HCT116 (cell line): ENCODE measurements around the gene EIF3I. TPM values are rescaled to one million over a fixed set of nuclear protein-coding genes. Genes with fewer than 3 reads are reported as not detected.

Experiments
- ATAC-seq: fragments of 200-7000 bp; cut with Tn5 transposase; 2 replicates; pipeline ENCODE4 v1.9.1; 2020; ENCODE audit warnings: mild to moderate bottlenecking, moderate library complexity
- BruUV-seq: library from RNA; stranded (reverse); fragments of 400-500 nt; replicated peaks from 2 replicates; lab custom pipeline; 2021; lab: Mats Ljungman, UMichigan
- CTCF ChIA-PET: fragments of 300-600 bp; sonication (Branson Sonifier 250); formaldehyde crosslinking; loops from one replicate; lab custom pipeline; 2021; ENCODE audit warnings: antibody characterized with exemption; lab: Charles Lee
- POLR2A ChIA-PET: fragments of 300-600, 350-600 bp; sonication (Branson Sonifier 250); formaldehyde crosslinking; loops from one replicate; lab custom pipeline; 2021; ENCODE audit warnings: antibody characterized with exemption; lab: Charles Lee
- RAD21 ChIA-PET, 2 experiments: fragments of 300-600 bp; sonication (Branson Sonifier 250); formaldehyde crosslinking; loops; one replicate each; lab custom pipeline; 2023; ENCODE audit warnings: low total read pairs in 2 of 2; ENCODE audit not compliant: uncharacterized antibody in 2 of 2, unreplicated experiment in 2 of 2, low non-redundant PET in 1 of 2; lab: Charles Lee
- DNase-seq: peaks from one replicate; pipeline ENCODE4 v3.0.0-alpha.2; 2010; ENCODE audit warnings: low read depth, low spot score
- H2AFZ ChIP-seq: fragments of 200-600 bp; shearing (Covaris generic), sonication (generic); 2 replicates; pipeline ENCODE4 v1.6.1; 2017; ENCODE audit warnings: low read depth, mixed run types, mixed read lengths, antibody characterized with exemption, low read length; ENCODE audit not compliant: poor library complexity, severe bottlenecking
- H3K27ac ChIP-seq: 2 replicates; pipeline ENCODE4 v1.5.1; 2012; ENCODE audit warnings: low read depth, low read length
- H3K27me3 ChIP-seq: fragments of 200-600 bp; sonication (generic); 2 replicates; pipeline ENCODE4 v1.6.1; 2016; ENCODE audit warnings: mixed run types, low read length, mixed read lengths; ENCODE audit not compliant: insufficient read depth
- H3K36me3 ChIP-seq, 2 experiments: fragments of 200-500 bp in 1 of 2; fragments of 200-600 bp in 1 of 2; sonication (Bioruptor generic) in 1 of 2; sonication (generic) in 1 of 2; 2 replicates each; pipeline versions ENCODE4 v1.5.1 to v1.6.1; 2014 to 2016; ENCODE audit warnings: low read length in 2 of 2, inconsistent platforms in 1 of 2, mixed read lengths in 1 of 2, mixed run types in 1 of 2; ENCODE audit not compliant: insufficient read depth in 2 of 2, control insufficient read depth in 1 of 2
- H3K4me1 ChIP-seq, 2 experiments: fragments of 200-600 bp in 1 of 2; sonication (generic) in 1 of 2; 2 replicates each; pipeline versions ENCODE4 v1.5.1 to v1.6.1; 2012 to 2017; ENCODE audit warnings: low read length in 2 of 2, inconsistent platforms in 1 of 2, mild to moderate bottlenecking in 1 of 2, mixed read lengths in 1 of 2, mixed run types in 1 of 2, moderate library complexity in 1 of 2; ENCODE audit not compliant: insufficient read depth in 2 of 2, control insufficient read depth in 1 of 2
- H3K4me2 ChIP-seq: fragments of 200-600 bp; sonication (generic); 2 replicates; pipeline ENCODE4 v1.6.1; 2017; ENCODE audit warnings: mixed run types, low read length, mixed read lengths
- H3K4me3 ChIP-seq, 2 experiments: fragments of 200-600 bp in 1 of 2; sonication (generic) in 1 of 2; replicated peaks in 1 of 2; 2 replicates each; pipeline ENCODE4 v1.5.1; 2011 to 2016; ENCODE audit warnings: low read length in 2 of 2, control low read depth in 1 of 2, low read depth in 1 of 2, mild to moderate bottlenecking in 1 of 2, mixed read lengths in 1 of 2, mixed run types in 1 of 2
- H3K79me2 ChIP-seq: fragments of 200-600 bp; sonication (generic); 2 replicates; pipeline ENCODE4 v1.6.1; 2017; ENCODE audit warnings: mild to moderate bottlenecking, mixed run types, low read length, moderate library complexity, mixed read lengths; ENCODE audit not compliant: insufficient read depth
- H3K9ac ChIP-seq: fragments of 200-600 bp; sonication (generic); 2 replicates; pipeline ENCODE4 v1.6.1; 2016; ENCODE audit warnings: low read length, mixed read lengths
- H3K9me2 ChIP-seq: fragments of 200-600 bp; sonication (generic), shearing (Covaris generic); 2 replicates; pipeline ENCODE4 v1.6.1; 2017; ENCODE audit warnings: mixed run types, mild to moderate bottlenecking, moderate library complexity; ENCODE audit not compliant: insufficient read depth
- H3K9me3 ChIP-seq, 2 experiments: fragments of 200-500 bp in 1 of 2; fragments of 200-600 bp in 1 of 2; sonication (Bioruptor generic) in 1 of 2; sonication (generic) in 1 of 2; 2 replicates each; pipeline ENCODE4 v1.6.1; 2014 to 2017; ENCODE audit warnings: low read length in 2 of 2, mixed read lengths in 2 of 2, inconsistent platforms in 1 of 2, low read depth in 1 of 2, mild to moderate bottlenecking in 1 of 2, mixed run types in 1 of 2, moderate library complexity in 1 of 2; ENCODE audit not compliant: control insufficient read depth in 1 of 2, insufficient read depth in 1 of 2
- H4K20me1 ChIP-seq: fragments of 200-600 bp; sonication (generic), shearing (Covaris generic); 2 replicates; pipeline ENCODE4 v1.6.1; 2017; ENCODE audit warnings: mixed run types, mild to moderate bottlenecking, moderate library complexity; ENCODE audit not compliant: insufficient read depth
- CBX3 ChIP-seq: IDR thresholded peaks from 2 replicates; pipeline ENCODE4 v1.6.1; 2012; ENCODE audit warnings: low read depth
- ELF1 ChIP-seq: IDR thresholded peaks from 2 replicates; pipeline ENCODE4 v1.6.1; 2012; ENCODE audit warnings: low read depth, borderline replicate concordance
- JUND ChIP-seq: IDR thresholded peaks from 2 replicates; pipeline ENCODE4 v1.6.1; 2012
- SIN3A ChIP-seq: IDR thresholded peaks from 2 replicates; pipeline ENCODE4 v1.6.1; 2012; ENCODE audit warnings: low read depth
- TCF7L2 ChIP-seq: IDR thresholded peaks from 2 replicates; pipeline ENCODE4 v1.7.0; 2011; ENCODE audit warnings: borderline replicate concordance, inconsistent platforms; ENCODE audit not compliant: insufficient read depth, insufficient read length; ENCODE audit errors: extremely low read depth
- YY1 ChIP-seq: IDR thresholded peaks from 2 replicates; pipeline ENCODE4 v1.6.1; 2011; ENCODE audit warnings: low read length, low read depth, moderate library complexity, mild to moderate bottlenecking; ENCODE audit not compliant: insufficient replicate concordance; ENCODE audit errors: extremely low read depth
- ZNF274 ChIP-seq: fragments of 200-500 bp; sonication (Bioruptor generic); IDR thresholded peaks from 2 replicates; pipeline ENCODE4 v1.6.1; 2014; ENCODE audit warnings: mild to moderate bottlenecking, low read depth, low read length, inconsistent platforms
- intact Hi-C: fragments of 100-400 bp; cut with micrococcal nuclease; formaldehyde crosslinking; loops from 2 replicates; pipeline ENCODE4 v1.10.0; 2022
- total RNA-seq: library from RNA; stranded (reverse); gene quantifications from one replicate; pipeline ENCODE4 v1.2.1, GENCODE V29; 2021; ENCODE audit not compliant: unreplicated experiment
- TF ChIP-seq, protein P1 (sequence below): IDR thresholded peaks from 2 replicates; pipeline ENCODE4 v1.6.1; 2011; ENCODE audit warnings: mild to moderate bottlenecking, low read length, moderate library complexity; ENCODE audit not compliant: insufficient replicate concordance; ENCODE audit errors: extremely low read depth
- TF ChIP-seq, protein P2 (sequence below): IDR thresholded peaks from 2 replicates; pipeline ENCODE4 v1.6.1; 2012; ENCODE audit warnings: low read depth
- TF ChIP-seq, protein P3 (sequence below): IDR thresholded peaks from 2 replicates; pipeline ENCODE4 v1.6.1; 2012

The EIF3I gene
- total RNA-seq, 1 experiment from 2014 or later = 323 TPM

DNA sequence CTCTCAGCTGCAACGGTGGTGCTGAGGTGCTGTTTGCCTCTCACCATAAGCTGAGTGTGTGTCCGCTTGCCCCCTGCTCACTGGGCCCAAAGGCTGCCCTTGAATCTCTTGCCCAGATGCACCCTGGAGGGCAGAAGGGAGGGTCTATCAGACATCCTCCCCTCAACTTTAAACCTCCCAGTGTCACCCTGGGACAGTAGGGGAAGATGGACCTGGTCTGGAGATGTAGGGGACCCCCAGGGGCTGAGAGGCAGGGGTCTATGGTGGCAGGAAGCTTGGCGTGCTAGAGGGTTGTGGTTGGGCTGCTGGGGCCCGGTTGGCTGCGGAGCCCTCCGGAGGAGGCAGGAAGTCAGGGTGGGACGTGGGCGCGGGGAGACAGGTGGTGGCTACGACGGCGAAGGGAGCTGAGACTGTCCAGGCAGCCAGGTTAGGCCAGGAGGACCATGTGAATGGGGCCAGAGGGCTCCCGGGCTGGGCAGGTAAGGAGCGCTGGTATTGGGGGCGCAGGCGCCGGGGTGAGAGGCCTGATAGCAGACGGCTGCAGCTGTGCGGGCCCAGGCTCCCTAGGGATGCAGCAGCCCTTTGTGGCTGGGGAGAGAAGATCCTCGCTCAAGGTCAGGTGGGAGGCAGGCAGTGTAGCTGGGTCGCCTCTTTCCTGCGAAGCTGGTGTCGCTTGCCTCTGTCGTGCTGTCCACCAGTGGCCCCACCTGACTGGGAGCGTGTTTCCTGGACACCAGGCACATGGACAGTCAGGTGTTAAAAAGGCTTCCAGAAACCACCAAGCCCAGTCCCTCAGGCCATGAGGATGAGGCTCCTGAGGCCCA is 28.9 kb downstream of the EIF3I start, which contains the start of gene LCK:
Gene LCK (plus strand): TSS at position 373 of the 824 bp plus-strand sequence. CDS start 23,065 bp downstream, outside the sequence.
- H4K20me1 ChIP-seq = no peaks in the 10 kb centered on the region
- no peaks in the 10 kb centered on the region for H3K9me3 ChIP-seq
- H3K4me1 ChIP-seq = peaks cover 0 to 16% of the 10 kb centered on the region in 2 experiments; a peak in 3 of 4 replicates
- DNase-seq = no peak
- H3K27me3 ChIP-seq = no peaks in the 10 kb centered on the region
- no peak within 1 kb of the TSS for H3K4me2 ChIP-seq
- BruUV-seq = no TSS peak
- RAD21 ChIA-PET = no interaction called here
- TF ChIP-seq YY1 = no peak
- no peak for TF ChIP-seq ELF1
- TF ChIP-seq CBX3 = no peak
- TF ChIP-seq ZNF274 = no peak
- no peak for TF ChIP-seq TCF7L2
- TF ChIP-seq, protein P1, sequence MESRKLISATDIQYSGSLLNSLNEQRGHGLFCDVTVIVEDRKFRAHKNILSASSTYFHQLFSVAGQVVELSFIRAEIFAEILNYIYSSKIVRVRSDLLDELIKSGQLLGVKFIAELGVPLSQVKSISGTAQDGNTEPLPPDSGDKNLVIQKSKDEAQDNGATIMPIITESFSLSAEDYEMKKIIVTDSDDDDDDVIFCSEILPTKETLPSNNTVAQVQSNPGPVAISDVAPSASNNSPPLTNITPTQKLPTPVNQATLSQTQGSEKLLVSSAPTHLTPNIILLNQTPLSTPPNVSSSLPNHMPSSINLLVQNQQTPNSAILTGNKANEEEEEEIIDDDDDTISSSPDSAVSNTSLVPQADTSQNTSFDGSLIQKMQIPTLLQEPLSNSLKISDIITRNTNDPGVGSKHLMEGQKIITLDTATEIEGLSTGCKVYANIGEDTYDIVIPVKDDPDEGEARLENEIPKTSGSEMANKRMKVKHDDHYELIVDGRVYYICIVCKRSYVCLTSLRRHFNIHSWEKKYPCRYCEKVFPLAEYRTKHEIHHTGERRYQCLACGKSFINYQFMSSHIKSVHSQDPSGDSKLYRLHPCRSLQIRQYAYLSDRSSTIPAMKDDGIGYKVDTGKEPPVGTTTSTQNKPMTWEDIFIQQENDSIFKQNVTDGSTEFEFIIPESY = no peak
- TF ChIP-seq, protein P2, sequence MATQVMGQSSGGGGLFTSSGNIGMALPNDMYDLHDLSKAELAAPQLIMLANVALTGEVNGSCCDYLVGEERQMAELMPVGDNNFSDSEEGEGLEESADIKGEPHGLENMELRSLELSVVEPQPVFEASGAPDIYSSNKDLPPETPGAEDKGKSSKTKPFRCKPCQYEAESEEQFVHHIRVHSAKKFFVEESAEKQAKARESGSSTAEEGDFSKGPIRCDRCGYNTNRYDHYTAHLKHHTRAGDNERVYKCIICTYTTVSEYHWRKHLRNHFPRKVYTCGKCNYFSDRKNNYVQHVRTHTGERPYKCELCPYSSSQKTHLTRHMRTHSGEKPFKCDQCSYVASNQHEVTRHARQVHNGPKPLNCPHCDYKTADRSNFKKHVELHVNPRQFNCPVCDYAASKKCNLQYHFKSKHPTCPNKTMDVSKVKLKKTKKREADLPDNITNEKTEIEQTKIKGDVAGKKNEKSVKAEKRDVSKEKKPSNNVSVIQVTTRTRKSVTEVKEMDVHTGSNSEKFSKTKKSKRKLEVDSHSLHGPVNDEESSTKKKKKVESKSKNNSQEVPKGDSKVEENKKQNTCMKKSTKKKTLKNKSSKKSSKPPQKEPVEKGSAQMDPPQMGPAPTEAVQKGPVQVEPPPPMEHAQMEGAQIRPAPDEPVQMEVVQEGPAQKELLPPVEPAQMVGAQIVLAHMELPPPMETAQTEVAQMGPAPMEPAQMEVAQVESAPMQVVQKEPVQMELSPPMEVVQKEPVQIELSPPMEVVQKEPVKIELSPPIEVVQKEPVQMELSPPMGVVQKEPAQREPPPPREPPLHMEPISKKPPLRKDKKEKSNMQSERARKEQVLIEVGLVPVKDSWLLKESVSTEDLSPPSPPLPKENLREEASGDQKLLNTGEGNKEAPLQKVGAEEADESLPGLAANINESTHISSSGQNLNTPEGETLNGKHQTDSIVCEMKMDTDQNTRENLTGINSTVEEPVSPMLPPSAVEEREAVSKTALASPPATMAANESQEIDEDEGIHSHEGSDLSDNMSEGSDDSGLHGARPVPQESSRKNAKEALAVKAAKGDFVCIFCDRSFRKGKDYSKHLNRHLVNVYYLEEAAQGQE = no peak
- TF ChIP-seq, protein P3, sequence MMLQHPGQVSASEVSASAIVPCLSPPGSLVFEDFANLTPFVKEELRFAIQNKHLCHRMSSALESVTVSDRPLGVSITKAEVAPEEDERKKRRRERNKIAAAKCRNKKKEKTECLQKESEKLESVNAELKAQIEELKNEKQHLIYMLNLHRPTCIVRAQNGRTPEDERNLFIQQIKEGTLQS = no peak
- no peak for TF ChIP-seq JUND
- no peak for TF ChIP-seq SIN3A
- CTCF ChIA-PET = no interaction called here
- no peaks in the 10 kb centered on the region for H3K79me2 ChIP-seq
- no peaks in the 10 kb centered on the region for H3K9me2 ChIP-seq
- no peak for ATAC-seq
- POLR2A ChIA-PET = no interaction called here
- no peak within 1 kb of the TSS for H3K4me3 ChIP-seq
- intact Hi-C loops = no loop called here
- no peaks in the 10 kb centered on the region for H3K36me3 ChIP-seq
- H3K9ac ChIP-seq = no peak within 1 kb of the TSS
- no peak within 1 kb of the TSS for H3K27ac ChIP-seq
- no peak within 1 kb of the TSS for H2AFZ ChIP-seq
